Tibial artery (tissue), 4 donors: ENCODE results near the gene SIN3A.
"Not testable (repeated sequence)": the region's sequence is repeated elsewhere in the genome, so short reads cannot be mapped to it uniquely, and the experiment has no call there.

Source experiments
- DNase-seq, 2 donors: peaks; one replicate each; pipeline ENCODE4 v3.0.0-alpha.2; 2019
- H3K27ac ChIP-seq, 2 donors: fragments of 200-600 bp; sonication (generic) in 1 of 2; 1 replicate in 1 of 2; 2 replicates in 1 of 2; pipeline ENCODE4 v1.5.1; 2018 to 2019; ENCODE audit warnings: mild to moderate bottlenecking in 1 of 2
- H3K27me3 ChIP-seq, 2 donors: fragments of 200-600 bp; sonication (generic) in 1 of 2; one replicate each; pipeline versions ENCODE4 v1.5.1 to v1.6.0; 2016 to 2019
- H3K36me3 ChIP-seq, 3 donors: fragments of 200-600 bp; sonication (generic) in 2 of 3; one replicate each; pipeline ENCODE4 v1.5.1; 2016 to 2019; ENCODE audit warnings: mild to moderate bottlenecking in 2 of 3
- H3K4me1 ChIP-seq, 4 donors: fragments of 200-600 bp; sonication (generic) in 2 of 4; 1 replicate in 3 of 4; 2 replicates in 1 of 4; pipeline ENCODE4 v1.5.1; 2016 to 2019
- H3K4me3 ChIP-seq, 2 donors: fragments of 200-600 bp; sonication (generic) in 1 of 2; 1 replicate in 1 of 2; 2 replicates in 1 of 2; pipeline ENCODE4 v1.5.1; 2018 to 2019; ENCODE audit warnings: mild to moderate bottlenecking in 2 of 2
- H3K9me3 ChIP-seq, 3 donors: fragments of 200-600 bp; sonication (generic) in 1 of 3; one replicate each; pipeline ENCODE4 v1.5.1; 2016 to 2019
- intact Hi-C: fragments of 100-400 bp; cut with DNase I; formaldehyde crosslinking; loops from one replicate; pipeline ENCODE4 v1.15.0; 2023; ENCODE audit warnings: low total_unique reads
- TF ChIP-seq, protein P1 (sequence below), 2 experiments: fragments of 200-600 bp in 1 of 2; fragments of 450-650 bp in 1 of 2; IDR thresholded peaks; one replicate each; pipeline ENCODE4 v1.5.1; 2017 to 2019; ENCODE audit warnings: antibody characterized with exemption in 2 of 2, mild to moderate bottlenecking in 1 of 2, moderate library complexity in 1 of 2

SIN3A gene

DNA sequence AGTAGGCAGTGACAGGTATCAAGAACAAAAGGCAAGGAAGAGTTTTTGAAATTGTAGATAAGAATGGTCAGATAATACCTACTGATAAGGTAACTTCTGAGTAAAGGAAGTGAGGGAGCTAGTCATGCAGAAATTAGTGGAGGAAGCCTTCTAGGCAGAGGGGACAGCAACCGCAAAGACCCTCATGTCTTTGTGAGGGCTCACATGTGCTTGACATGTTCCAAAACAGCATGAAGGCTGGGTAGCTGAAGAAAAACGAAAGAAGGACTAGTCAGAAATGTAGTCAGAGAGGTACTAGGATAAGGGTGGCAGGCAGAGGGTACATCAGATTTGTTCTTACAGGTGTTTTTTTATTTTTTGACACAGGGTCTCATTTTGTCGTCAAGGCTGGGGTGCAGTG lies 5.3 kb downstream of the SIN3A start:
- H3K4me3 ChIP-seq = no peak overlapping the region
- H3K27ac ChIP-seq = no peak overlapping the region
- peaks cover 0 to 38% (median 22%) of the 10 kb centered on the region in 4 donors for H3K4me1 ChIP-seq
- H3K36me3 ChIP-seq = no peaks in the 10 kb centered on the region
- TF ChIP-seq, protein P1, sequence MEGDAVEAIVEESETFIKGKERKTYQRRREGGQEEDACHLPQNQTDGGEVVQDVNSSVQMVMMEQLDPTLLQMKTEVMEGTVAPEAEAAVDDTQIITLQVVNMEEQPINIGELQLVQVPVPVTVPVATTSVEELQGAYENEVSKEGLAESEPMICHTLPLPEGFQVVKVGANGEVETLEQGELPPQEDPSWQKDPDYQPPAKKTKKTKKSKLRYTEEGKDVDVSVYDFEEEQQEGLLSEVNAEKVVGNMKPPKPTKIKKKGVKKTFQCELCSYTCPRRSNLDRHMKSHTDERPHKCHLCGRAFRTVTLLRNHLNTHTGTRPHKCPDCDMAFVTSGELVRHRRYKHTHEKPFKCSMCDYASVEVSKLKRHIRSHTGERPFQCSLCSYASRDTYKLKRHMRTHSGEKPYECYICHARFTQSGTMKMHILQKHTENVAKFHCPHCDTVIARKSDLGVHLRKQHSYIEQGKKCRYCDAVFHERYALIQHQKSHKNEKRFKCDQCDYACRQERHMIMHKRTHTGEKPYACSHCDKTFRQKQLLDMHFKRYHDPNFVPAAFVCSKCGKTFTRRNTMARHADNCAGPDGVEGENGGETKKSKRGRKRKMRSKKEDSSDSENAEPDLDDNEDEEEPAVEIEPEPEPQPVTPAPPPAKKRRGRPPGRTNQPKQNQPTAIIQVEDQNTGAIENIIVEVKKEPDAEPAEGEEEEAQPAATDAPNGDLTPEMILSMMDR (IDR thresholded peaks at IDR 0.05) = no peak
- no peaks in the 10 kb centered on the region for H3K9me3 ChIP-seq
- intact Hi-C loops = no loop called here
- H3K27me3 ChIP-seq = no peaks in the 10 kb centered on the region
- DNase-seq = no peak

DNA sequence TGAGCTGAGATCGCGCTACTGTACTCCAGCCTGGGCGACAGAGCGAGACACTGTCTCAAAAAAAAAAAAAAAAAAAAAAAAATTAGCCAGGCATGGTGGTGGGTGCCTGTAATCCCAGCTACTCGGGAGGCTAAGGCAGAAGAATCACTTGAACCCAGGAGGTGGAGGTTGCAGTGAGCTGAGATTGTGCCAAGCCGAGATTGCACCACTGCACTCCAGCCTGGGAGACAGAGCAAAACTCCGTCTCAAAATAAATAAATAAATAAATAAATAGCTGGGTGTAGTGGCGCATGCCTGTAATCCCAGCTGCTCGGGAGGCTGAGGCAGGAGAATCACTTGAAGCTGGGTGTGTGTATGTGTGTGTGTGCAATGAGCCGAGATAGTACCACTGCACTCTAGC lies 6.2 kb downstream of the SIN3A start:
- H3K4me1 ChIP-seq = peaks cover 0 to 38% (median 20%) of the 10 kb centered on the region in 4 donors
- H3K27ac ChIP-seq, H3K4me3 ChIP-seq, H3K9me3 ChIP-seq, H3K27me3 ChIP-seq, H3K36me3 ChIP-seq, intact Hi-C loops, DNase-seq: not testable (repeated sequence)

DNA sequence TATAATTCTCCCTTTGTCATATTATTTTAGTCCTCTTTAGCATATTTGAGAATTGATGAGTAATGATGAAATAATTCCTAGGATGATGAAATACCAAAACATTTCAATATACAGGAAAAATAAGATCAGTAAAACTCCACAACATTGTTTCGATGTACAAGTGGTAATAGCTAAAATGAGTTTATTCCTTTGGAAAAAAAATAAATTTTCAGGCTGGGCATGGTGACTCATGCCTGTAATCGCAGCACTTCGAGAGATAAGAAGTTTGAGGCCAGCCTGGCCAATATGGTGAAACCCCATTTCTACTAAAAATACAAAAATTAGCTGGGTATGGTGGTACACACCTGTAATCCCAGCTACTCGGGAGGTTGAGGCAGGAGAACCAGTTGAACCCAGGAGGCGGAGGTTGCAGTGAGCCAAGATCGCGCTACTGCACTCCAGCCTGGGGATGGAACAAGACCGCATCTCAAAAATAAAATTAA lies 7.5 kb downstream of the SIN3A start:
- H3K27ac ChIP-seq, H3K27me3 ChIP-seq, H3K4me3 ChIP-seq, H3K36me3 ChIP-seq, intact Hi-C loops, H3K9me3 ChIP-seq: not testable (repeated sequence)
- peaks cover 0 to 25% (median 10%) of the 10 kb centered on the region in 4 donors for H3K4me1 ChIP-seq
- DNase-seq = peak in 1 of 2 donors; percentile 32

DNA sequence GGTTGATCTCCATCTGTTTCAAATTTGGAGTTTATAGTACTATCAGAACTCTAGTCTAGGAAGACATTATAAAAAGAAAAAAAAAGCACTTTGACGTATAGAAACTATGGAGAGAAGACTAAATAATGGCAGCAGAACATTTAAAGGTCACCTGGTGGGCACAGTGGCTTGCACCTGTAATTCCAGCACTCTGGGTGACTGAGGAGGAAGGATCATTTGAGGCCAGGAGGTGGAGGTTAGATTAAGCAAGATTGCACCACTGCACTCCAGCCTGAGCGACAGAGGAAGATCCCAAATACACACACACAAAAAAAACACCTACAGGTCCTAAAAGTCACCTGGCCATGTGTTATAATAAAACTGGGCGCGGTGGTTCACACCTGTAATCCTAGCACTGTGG lies 13.8 kb downstream of the SIN3A start:
- no peak overlapping the region for H3K27ac ChIP-seq
- no peak for DNase-seq
- peaks cover 0 to 7% (median 0%) of the 10 kb centered on the region in 3 donors for H3K36me3 ChIP-seq
- no peaks in the 10 kb centered on the region for H3K27me3 ChIP-seq
- H3K4me3 ChIP-seq = no peak overlapping the region
- TF ChIP-seq, protein P1 (IDR thresholded peaks at IDR 0.05) = no peak
- intact Hi-C loops = no loop called here
- H3K9me3 ChIP-seq = no peaks in the 10 kb centered on the region
- peaks cover 0 to 7% (median 0%) of the 10 kb centered on the region in 4 donors for H3K4me1 ChIP-seq

DNA sequence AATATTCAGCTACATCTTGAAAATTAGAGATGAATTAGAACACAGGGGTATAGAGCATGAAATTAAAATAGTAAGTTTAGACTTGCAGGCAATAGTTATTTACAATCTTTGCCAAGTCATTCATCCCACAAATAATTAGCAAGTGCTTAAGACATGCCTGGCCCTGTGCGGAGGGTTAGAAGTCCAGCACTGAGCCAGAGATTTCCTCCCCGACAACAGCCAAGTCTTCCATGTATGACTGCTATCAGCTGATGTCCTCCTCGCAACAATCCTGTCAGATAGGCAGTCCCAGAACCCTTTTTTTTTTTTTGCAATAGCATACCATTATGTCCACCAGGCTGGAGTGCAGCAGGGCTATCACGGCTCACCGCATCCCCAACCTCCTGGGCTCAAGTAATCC lies 14.6 kb downstream of the SIN3A start:
- no peak for DNase-seq
- H3K4me1 ChIP-seq = peaks cover 0 to 9% (median 0%) of the 10 kb centered on the region in 4 donors
- H3K4me3 ChIP-seq = no peak overlapping the region
- H3K27ac ChIP-seq = no peak overlapping the region
- H3K36me3 ChIP-seq = peaks cover 0 to 7% (median 0%) of the 10 kb centered on the region in 3 donors
- H3K9me3 ChIP-seq = no peaks in the 10 kb centered on the region
- H3K27me3 ChIP-seq = no peaks in the 10 kb centered on the region
- TF ChIP-seq, protein P1 (IDR thresholded peaks at IDR 0.05) = no peak
- intact Hi-C loops = no loop called here

DNA sequence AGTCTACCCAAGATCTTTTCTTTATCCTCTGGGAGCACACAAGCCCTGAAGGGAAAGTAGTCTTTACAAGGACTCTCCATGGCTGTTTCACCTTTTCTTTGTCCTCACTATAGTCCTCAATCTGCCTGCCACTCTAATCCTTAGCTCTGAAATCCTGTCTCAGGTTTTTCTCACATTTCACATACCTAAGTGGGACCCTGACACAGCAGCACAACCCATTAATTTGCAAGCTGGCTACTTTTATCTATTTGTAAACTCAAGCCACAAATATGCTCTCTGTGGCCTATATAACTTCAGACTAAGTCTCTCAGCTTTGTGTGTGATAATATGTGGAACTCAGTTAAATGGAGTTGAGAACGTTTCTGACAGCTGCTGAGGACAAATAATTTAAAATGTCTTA lies 19.8 kb downstream of the SIN3A start:
- Histone ChIP-seq H3K4me3 (no peak overlapping the region), H3K27me3 (no peaks in the 10 kb centered on the region), H3K36me3 (peaks cover 27 to 40% (median 29%) of the 10 kb centered on the region in 3 donors), H3K9me3 (no peaks in the 10 kb centered on the region), H3K27ac (no peak overlapping the region), H3K4me1 (peaks cover 0 to 13% (median 0%) of the 10 kb centered on the region in 4 donors)
- intact Hi-C loops = no loop called here
- DNase-seq = no peak
- TF ChIP-seq, protein P1 (IDR thresholded peaks at IDR 0.05) = no peak

DNA sequence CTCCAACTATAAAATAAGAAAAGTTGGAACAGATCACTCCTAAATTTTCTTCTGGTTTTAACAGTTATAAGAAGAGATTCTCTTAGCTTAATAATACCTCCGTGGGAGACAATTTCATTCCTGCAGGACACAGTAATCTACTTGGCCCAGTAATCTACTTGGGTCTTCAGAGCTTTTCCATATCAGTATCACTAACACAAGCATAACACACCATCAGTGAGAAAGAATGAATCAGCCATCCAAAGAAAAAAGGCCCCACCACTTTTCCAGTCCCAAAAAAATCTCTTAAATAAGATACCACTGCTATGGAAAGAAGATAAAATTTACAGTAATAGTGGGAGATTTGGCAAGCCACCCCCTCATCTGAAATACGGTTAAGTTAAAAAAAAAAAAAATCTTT lies 20.2 kb downstream of the SIN3A start:
- TF ChIP-seq, protein P1 (IDR thresholded peaks at IDR 0.05) = no peak
- Histone ChIP-seq H3K27me3 (no peaks in the 10 kb centered on the region), H3K4me3 (no peak overlapping the region), H3K36me3 (peaks cover 27 to 40% (median 33%) of the 10 kb centered on the region in 3 donors), H3K27ac (no peak overlapping the region), H3K9me3 (no peaks in the 10 kb centered on the region), H3K4me1 (peaks cover 0 to 13% (median 0%) of the 10 kb centered on the region in 4 donors)
- no peak for DNase-seq
- intact Hi-C loops = no loop called here
